Activated CD8-positive, alpha-beta memory T cell treated with anti-CD3 and anti-CD28 coated beads for 48 hours (primary cell): Measurements from ENCODE around the gene PSMG3.
"Not testable (repeated sequence)": the region's sequence is repeated elsewhere in the genome, so short reads cannot be mapped to it uniquely, and the experiment has no call there.

Source experiments
- DNase-seq, 3 experiments: peaks; one replicate each; pipeline ENCODE4 v3.0.0-alpha.2; 2020; ENCODE audit warnings: low read depth in 2 of 3, low spot score in 2 of 3

PSMG3 gene

GRCh38 chr7:1536455-1536742 lies 33.4 kb downstream of the PSMG3 start:
- DNase-seq, result no peak

- DNase-seq, result no peak
Measured at GRCh38 chr7:1535701-1536454, 34.0 kb downstream of the PSMG3 start.

GRCh38 chr7:1535100-1535458 lies 34.8 kb downstream of the PSMG3 start:
- no peak for DNase-seq

GRCh38 chr7:1534330-1535099 lies 35.3 kb downstream of the PSMG3 start:
- DNase-seq, result no peak

- DNase-seq, result no peak
Measured at GRCh38 chr7:1533547-1534329, 36.1 kb downstream of the PSMG3 start.

- no peak for DNase-seq
Measured at GRCh38 chr7:1533255-1533546, 36.6 kb downstream of the PSMG3 start.

GRCh38 chr7:1532456-1533254 lies 37.2 kb downstream of the PSMG3 start:
- DNase-seq, result no peak

GRCh38 chr7:1531979-1532455 lies 37.8 kb downstream of the PSMG3 start:
- no peak for DNase-seq

GRCh38 chr7:1531263-1531978 lies 38.4 kb downstream of the PSMG3 start:
- DNase-seq, result no peak

GRCh38 chr7:1530946-1531262 lies 38.9 kb downstream of the PSMG3 start:
- DNase-seq, result no peak

- DNase-seq, result no peak
Measured at GRCh38 chr7:1529383-1530116, 40.3 kb downstream of the PSMG3 start.

- DNase-seq, result no peak
Measured at GRCh38 chr7:1526271-1526754, 43.5 kb downstream of the PSMG3 start.

- DNase-seq, result no peak
Measured at GRCh38 chr7:1525409-1525808, 44.4 kb downstream of the PSMG3 start.

GRCh38 chr7:1523844-1524243 lies 46.0 kb downstream of the PSMG3 start:
- DNase-seq, result no peak

- DNase-seq, result no peak
Measured at GRCh38 chr7:1523208-1523607, 46.6 kb downstream of the PSMG3 start.

- no peak for DNase-seq
Measured at GRCh38 chr7:1521456-1521855, 48.4 kb downstream of the PSMG3 start.

- DNase-seq, result no peak
Measured at GRCh38 chr7:1520539-1521234, 49.1 kb downstream of the PSMG3 start.

GRCh38 chr7:1519322-1519922 lies 50.4 kb downstream of the PSMG3 start:
- DNase-seq, result not testable (repeated sequence)
